ENCODE results near the gene NOD2. TPM values are rescaled to one million over a fixed set of nuclear protein-coding genes. Genes with fewer than 3 reads are reported as not detected.
A peak's percentile ranks its signal among the peaks of the same experiment; 100 is the strongest.

NOD2 gene
- total and polyA plus RNA-seq, 7 experiments from 2014 or later: 0.06 to 40.5 (median 0.65) TPM

DNA sequence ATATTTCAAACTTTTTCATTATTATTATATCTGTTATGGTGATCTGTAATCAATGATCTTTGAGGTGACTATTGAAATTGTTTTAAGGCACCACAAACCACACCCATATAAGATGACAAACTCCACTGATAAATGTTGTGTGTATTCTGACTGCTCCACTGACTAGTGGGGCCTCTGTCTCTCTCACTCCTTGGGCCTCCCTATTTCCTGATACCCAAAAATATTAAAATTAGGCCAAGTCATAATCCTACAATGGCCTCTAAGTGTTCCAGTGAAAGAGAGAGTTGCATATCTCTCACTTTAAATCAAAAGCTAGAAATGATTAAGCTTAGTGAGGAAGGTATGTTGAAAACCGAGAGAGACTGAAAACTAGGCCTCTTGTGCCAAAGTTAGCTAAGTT lies 71.9 kb downstream of the NOD2 start:
- H3K36me3 Mint-ChIP-seq: peaks cover 21 to 91% (median 72%) of the 10 kb centered on the region in 5 donors
- ATAC-seq: no peak
- H3K27ac Mint-ChIP-seq: peak overlapping the region in 4 of 9 donors; percentile 19 to 48 (median 46)

DNA sequence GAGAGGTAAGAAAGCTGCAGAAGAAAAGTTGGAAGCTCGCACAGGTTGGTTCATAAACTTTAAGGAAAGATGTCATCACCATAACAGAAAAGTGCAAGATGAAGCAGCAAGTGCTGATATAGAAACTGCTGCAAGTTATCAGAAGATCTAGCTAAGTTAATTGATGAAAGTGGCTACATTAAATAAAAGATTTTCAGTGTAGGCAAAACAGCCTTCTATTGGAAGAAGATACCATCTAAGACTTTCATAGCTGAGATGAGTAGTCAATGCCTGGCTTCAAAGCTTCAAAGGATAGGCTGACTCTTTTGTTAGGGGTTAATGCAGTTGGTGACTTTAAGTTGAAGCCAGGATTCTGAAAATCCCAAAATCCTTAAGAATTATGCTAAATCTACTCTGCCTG lies 72.5 kb downstream of the NOD2 start:
- no peaks in the 10 kb centered on the region for H3K27me3 Mint-ChIP-seq
- peaks cover 68 to 100% (median 94%) of the 10 kb centered on the region in 7 donors for H3K4me1 Mint-ChIP-seq
- CTCF ChIA-PET: interaction anchor here (1.2 to 1.8 kb wide), 3 partner anchors 11 to 41 kb away, joined by 3 to 8 read pairs (median 3); no protein-coding TSS in a partner anchor
- ATAC-seq: no peak
- no peaks in the 10 kb centered on the region for H3K9me3 ChIP-seq (ENCODE audit: control insufficient read depth in 2 of 3, low read length in 3 of 3)
- peaks cover 44 to 69% of the 10 kb centered on the region in 2 donors for H3K4me1 ChIP-seq (ENCODE audit: control insufficient read depth in 2 of 2, insufficient read depth in 2 of 2, low read length in 2 of 2)
- peak overlapping the region in 6 of 9 donors; percentile 46 to 76 (median 63) for H3K27ac Mint-ChIP-seq
- peaks cover 0 to 20% (median 7%) of the 10 kb centered on the region in 11 donors for H3K9me3 Mint-ChIP-seq
- no peak overlapping the region for H3K4me3 ChIP-seq (ENCODE audit: low read length)
- H3K4me3 Mint-ChIP-seq: peak overlapping the region in 8 of 10 donors; percentile 2 to 75 (median 50)
- no peak overlapping the region for H3K27ac ChIP-seq (ENCODE audit: low read depth, low read length)
- POLR2A ChIA-PET: interaction anchor here (1.0 kb wide), 2 partner anchors 10 to 11 kb away, joined by 3 read pairs; no protein-coding TSS in a partner anchor
- H3K36me3 Mint-ChIP-seq: peaks cover 21 to 93% (median 73%) of the 10 kb centered on the region in 5 donors
- H3K36me3 ChIP-seq (ENCODE audit: control insufficient read depth in 2 of 3, insufficient read depth in 3 of 3, low read length in 3 of 3): peaks cover 12 to 48% (median 17%) of the 10 kb centered on the region in 3 experiments
- no peaks in the 10 kb centered on the region for H3K27me3 ChIP-seq (ENCODE audit: control insufficient read depth in 2 of 2, insufficient read depth in 2 of 2, low read length in 2 of 2)
- no peak for DNase-seq
- intact Hi-C loops (cut with micrococcal nuclease): loop anchor here in 1 of 2 donors (2.0 kb wide), 1 partner anchor 13 kb away; no protein-coding TSS in a partner anchor

More for the DNA sequence above, 71.9 kb downstream of the NOD2 start:
- intact Hi-C loops (cut with micrococcal nuclease): no loop called here
- H3K4me3 ChIP-seq (ENCODE audit: low read length): no peak overlapping the region
- Mint-ChIP-seq H3K4me1 (peaks cover 68 to 100% (median 94%) of the 10 kb centered on the region in 7 donors), H3K9me3 (peaks cover 0 to 20% (median 7%) of the 10 kb centered on the region in 11 donors), H3K27me3 (no peaks in the 10 kb centered on the region), H3K4me3 (peak overlapping the region in 6 of 10 donors; percentile 11 to 75 (median 26))
- DNase-seq: no peak
- H3K27ac ChIP-seq (ENCODE audit: low read depth, low read length): no peak overlapping the region
- POLR2A ChIA-PET: interaction anchor here (0.6 to 1.0 kb wide), 3 partner anchors 10 to 16 kb away, joined by 3 read pairs; no protein-coding TSS in a partner anchor
- peaks cover 48 to 73% of the 10 kb centered on the region in 2 donors for H3K4me1 ChIP-seq (ENCODE audit: control insufficient read depth in 2 of 2, insufficient read depth in 2 of 2, low read length in 2 of 2)
- no peaks in the 10 kb centered on the region for H3K9me3 ChIP-seq (ENCODE audit: control insufficient read depth in 2 of 3, low read length in 3 of 3)
- H3K27me3 ChIP-seq (ENCODE audit: control insufficient read depth in 2 of 2, insufficient read depth in 2 of 2, low read length in 2 of 2): no peaks in the 10 kb centered on the region
- CTCF ChIA-PET: interaction anchor here (1.0 to 1.8 kb wide), 4 partner anchors 12 to 101 kb away, joined by 3 to 8 read pairs (median 4); no protein-coding TSS in a partner anchor
- H3K36me3 ChIP-seq (ENCODE audit: control insufficient read depth in 2 of 3, insufficient read depth in 3 of 3, low read length in 3 of 3): peaks cover 12 to 47% (median 17%) of the 10 kb centered on the region in 3 experiments

DNA sequence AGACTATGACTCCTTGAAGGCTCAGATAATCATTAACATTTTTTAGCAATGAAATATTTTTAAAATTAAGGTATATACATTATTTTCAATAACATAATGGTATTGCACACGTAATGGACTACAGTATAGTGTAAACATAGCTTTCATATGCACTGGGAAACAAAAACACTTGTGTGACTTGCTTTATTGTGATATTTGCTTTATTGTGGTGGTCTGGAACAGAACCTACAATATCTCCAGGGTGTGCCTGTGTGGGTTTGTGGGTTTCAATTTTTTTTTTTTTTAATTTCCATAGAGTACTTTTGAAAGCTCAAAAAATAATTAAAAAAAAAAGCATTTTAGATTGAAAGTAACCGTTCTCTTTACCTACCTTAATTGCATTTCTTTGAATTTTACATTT lies 73.8 kb downstream of the NOD2 start:
- Histone ChIP-seq H3K4me1 (ENCODE audit: control insufficient read depth in 2 of 2, insufficient read depth in 2 of 2, low read length in 2 of 2) (peaks cover 37 to 56% of the 10 kb centered on the region in 2 donors), H3K36me3 (ENCODE audit: control insufficient read depth in 2 of 3, insufficient read depth in 3 of 3, low read length in 3 of 3) (peaks cover 15 to 55% (median 17%) of the 10 kb centered on the region in 3 experiments), H3K9me3 (ENCODE audit: control insufficient read depth in 2 of 3, low read length in 3 of 3) (no peaks in the 10 kb centered on the region), H3K27me3 (ENCODE audit: control insufficient read depth in 2 of 2, insufficient read depth in 2 of 2, low read length in 2 of 2) (no peaks in the 10 kb centered on the region), H3K4me3 (ENCODE audit: low read length) (no peak overlapping the region), H3K27ac (ENCODE audit: low read depth, low read length) (no peak overlapping the region)
- Mint-ChIP-seq H3K4me3 (peak overlapping the region; percentile 6 to 75 (median 60)), H3K4me1 (peaks cover 66 to 100% (median 94%) of the 10 kb centered on the region in 7 donors), H3K36me3 (peaks cover 18 to 92% (median 71%) of the 10 kb centered on the region in 5 donors), H3K27me3 (no peaks in the 10 kb centered on the region), H3K27ac (peak overlapping the region in 7 of 9 donors; percentile 20 to 84 (median 67)), H3K9me3 (peaks cover 0 to 20% (median 7%) of the 10 kb centered on the region in 11 donors)
- DNase-seq (peak in 1 of 9 donors; percentile 24), ATAC-seq (peak; percentile 48)
- intact Hi-C loops (cut with micrococcal nuclease): loop anchor here in 1 of 2 donors (2.0 kb wide), 1 partner anchor 14 kb away; no protein-coding TSS in a partner anchor
- ChIA-PET CTCF (interaction anchor here (0.6 to 1.2 kb wide), 3 partner anchors 10 to 1369 kb away, joined by 3 to 4 read pairs (median 3); no protein-coding TSS in a partner anchor), POLR2A (interaction anchor here (1.0 to 1.5 kb wide), 2 partner anchors 20 to 40 kb away, joined by 4 to 7 read pairs; no protein-coding TSS in a partner anchor)

DNA sequence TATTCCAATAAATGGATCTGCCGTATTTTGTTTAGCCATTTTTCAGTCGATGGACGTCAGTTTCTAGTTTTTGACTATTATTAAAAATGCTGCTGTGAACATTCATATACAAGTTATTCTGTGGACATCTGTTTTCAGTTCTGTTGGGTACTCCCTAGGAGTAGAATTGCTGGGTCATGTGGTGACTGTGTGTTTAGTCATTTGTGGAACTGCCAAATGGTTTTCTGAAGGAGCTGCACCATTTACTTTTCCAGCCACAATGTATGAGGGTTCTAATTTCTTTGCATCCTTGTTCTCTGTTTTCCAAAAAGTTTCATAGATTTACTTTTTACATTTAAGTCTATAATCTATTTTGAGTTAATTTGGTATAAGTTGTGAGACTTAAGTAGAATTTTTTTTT lies 78.0 kb downstream of the NOD2 start:
- intact Hi-C loops (cut with micrococcal nuclease): loop anchor here in 1 of 2 donors (1.0 kb wide), 1 partner anchor 8 kb away; no protein-coding TSS in a partner anchor
- peak overlapping the region in 6 of 10 donors; percentile 21 to 65 (median 38) for H3K4me3 Mint-ChIP-seq
- Histone ChIP-seq H3K9me3 (ENCODE audit: control insufficient read depth in 2 of 3, low read length in 3 of 3) (no peaks in the 10 kb centered on the region), H3K27ac (ENCODE audit: low read depth, low read length) (no peak overlapping the region), H3K36me3 (ENCODE audit: control insufficient read depth in 2 of 3, insufficient read depth in 3 of 3, low read length in 3 of 3) (peaks cover 6 to 49% (median 11%) of the 10 kb centered on the region in 3 experiments), H3K4me1 (ENCODE audit: control insufficient read depth in 2 of 2, insufficient read depth in 2 of 2, low read length in 2 of 2) (peaks cover 25 to 26% of the 10 kb centered on the region in 2 donors), H3K27me3 (ENCODE audit: control insufficient read depth in 2 of 2, insufficient read depth in 2 of 2, low read length in 2 of 2) (no peaks in the 10 kb centered on the region), H3K4me3 (ENCODE audit: low read length) (no peak overlapping the region)
- CTCF ChIA-PET: no interaction called here
- H3K27me3 Mint-ChIP-seq: no peaks in the 10 kb centered on the region
- DNase-seq (no peak), ATAC-seq (no peak)
- H3K9me3 Mint-ChIP-seq: peaks cover 0 to 9% (median under 1%) of the 10 kb centered on the region in 11 donors
- H3K4me1 Mint-ChIP-seq: peaks cover 54 to 99% (median 94%) of the 10 kb centered on the region in 7 donors
- H3K27ac Mint-ChIP-seq: peak overlapping the region in 1 of 9 donors; percentile 34
- peaks cover 4 to 69% (median 60%) of the 10 kb centered on the region in 5 donors for H3K36me3 Mint-ChIP-seq
- POLR2A ChIA-PET: interaction anchor here (0.6 to 0.7 kb wide), 2 partner anchors 10 to 28 kb away, joined by 3 read pairs; no protein-coding TSS in a partner anchor

DNA sequence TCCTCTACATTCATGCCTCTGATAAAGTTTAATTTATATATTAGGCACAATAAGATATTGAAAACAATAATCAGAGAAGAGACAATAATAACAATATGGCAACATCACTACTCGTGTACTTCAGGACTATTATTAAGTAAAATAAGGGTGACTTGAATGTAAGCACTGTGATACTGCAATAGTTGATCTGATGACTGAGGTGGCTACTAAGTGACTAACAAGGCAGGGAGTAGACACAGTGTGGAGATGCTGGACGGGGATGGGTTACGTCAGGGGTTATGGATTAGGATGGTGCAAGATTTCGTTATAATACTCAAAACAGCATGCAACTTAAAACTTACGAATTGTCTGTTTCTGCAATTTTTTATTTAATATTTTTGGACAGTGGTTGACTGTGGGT lies 81.0 kb downstream of the NOD2 start:
- Mint-ChIP-seq H3K9me3 (peaks cover 0 to 5% (median 0%) of the 10 kb centered on the region in 11 donors), H3K27me3 (no peaks in the 10 kb centered on the region), H3K27ac (peak overlapping the region in 6 of 9 donors; percentile 24 to 75 (median 60)), H3K36me3 (peaks cover 3 to 52% (median 44%) of the 10 kb centered on the region in 5 donors), H3K4me1 (peaks cover 42 to 92% (median 85%) of the 10 kb centered on the region in 7 donors), H3K4me3 (peak overlapping the region in 5 of 10 donors; percentile 5 to 65 (median 17))
- Histone ChIP-seq H3K27me3 (ENCODE audit: control insufficient read depth in 2 of 2, insufficient read depth in 2 of 2, low read length in 2 of 2) (no peaks in the 10 kb centered on the region), H3K4me1 (ENCODE audit: control insufficient read depth in 2 of 2, insufficient read depth in 2 of 2, low read length in 2 of 2) (peaks cover 5 to 20% of the 10 kb centered on the region in 2 donors), H3K36me3 (ENCODE audit: control insufficient read depth in 2 of 3, insufficient read depth in 3 of 3, low read length in 3 of 3) (peaks cover 9 to 47% (median 12%) of the 10 kb centered on the region in 3 experiments), H3K9me3 (ENCODE audit: control insufficient read depth in 2 of 3, low read length in 3 of 3) (no peaks in the 10 kb centered on the region), H3K4me3 (ENCODE audit: low read length) (no peak overlapping the region), H3K27ac (ENCODE audit: low read depth, low read length) (no peak overlapping the region)
- intact Hi-C loops (cut with micrococcal nuclease): no loop called here
- ChIA-PET POLR2A (no interaction called here), CTCF (no interaction called here)
- DNase-seq (no peak), ATAC-seq (no peak)

DNA sequence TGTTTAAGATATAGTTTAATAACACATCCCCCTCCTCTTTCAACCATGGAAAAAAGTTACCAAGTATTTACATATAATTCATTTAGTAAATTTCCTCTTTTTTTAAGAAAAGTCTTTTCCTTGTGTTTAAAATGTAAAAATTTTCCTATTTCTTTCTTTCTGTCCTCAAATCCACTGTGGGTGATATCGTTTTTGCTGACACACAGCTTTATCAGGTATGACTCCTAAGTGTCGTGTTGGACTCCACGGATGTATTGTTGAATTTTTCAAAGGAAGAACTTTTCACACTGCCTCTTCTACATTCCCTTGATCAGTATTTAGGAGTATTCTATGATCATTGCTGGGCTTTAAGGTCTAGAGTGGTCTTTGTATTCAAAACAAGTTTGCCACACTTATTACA lies 81.6 kb downstream of the NOD2 start:
- H3K27ac Mint-ChIP-seq: peak overlapping the region in 5 of 9 donors; percentile 34 to 68 (median 54)
- no peak overlapping the region for H3K27ac ChIP-seq (ENCODE audit: low read depth, low read length)
- no peaks in the 10 kb centered on the region for H3K27me3 Mint-ChIP-seq
- peaks cover 0 to 3% (median 0%) of the 10 kb centered on the region in 11 donors for H3K9me3 Mint-ChIP-seq
- intact Hi-C loops (cut with micrococcal nuclease): no loop called here
- H3K36me3 Mint-ChIP-seq: peaks cover 9 to 52% (median 45%) of the 10 kb centered on the region in 5 donors
- H3K4me3 ChIP-seq (ENCODE audit: low read length): no peak overlapping the region
- POLR2A ChIA-PET: no interaction called here
- peaks cover 5 to 23% of the 10 kb centered on the region in 2 donors for H3K4me1 ChIP-seq (ENCODE audit: control insufficient read depth in 2 of 2, insufficient read depth in 2 of 2, low read length in 2 of 2)
- peaks cover 39 to 92% (median 85%) of the 10 kb centered on the region in 7 donors for H3K4me1 Mint-ChIP-seq
- H3K4me3 Mint-ChIP-seq: peak overlapping the region in 4 of 10 donors; percentile 14 to 48 (median 35)
- peaks cover 12 to 46% (median 15%) of the 10 kb centered on the region in 3 experiments for H3K36me3 ChIP-seq (ENCODE audit: control insufficient read depth in 2 of 3, insufficient read depth in 3 of 3, low read length in 3 of 3)
- H3K27me3 ChIP-seq (ENCODE audit: control insufficient read depth in 2 of 2, insufficient read depth in 2 of 2, low read length in 2 of 2): no peaks in the 10 kb centered on the region
- H3K9me3 ChIP-seq (ENCODE audit: control insufficient read depth in 2 of 3, low read length in 3 of 3): no peaks in the 10 kb centered on the region
- CTCF ChIA-PET: no interaction called here
- ATAC-seq (no peak), DNase-seq (no peak)
